NCI-H1092 treated with DMSO at 0.1 percent for 48 hours (cell line): ENCODE data around the gene ZNF236.
"Not testable (repeated sequence)": the region's sequence is repeated elsewhere in the genome, so short reads cannot be mapped to it uniquely, and the experiment has no call there.

Source experiments
- DNase-seq: peaks from one replicate; lab custom pipeline; 2025; lab: John Stamatoyannopoulos, UW

The ZNF236 gene

DNA sequence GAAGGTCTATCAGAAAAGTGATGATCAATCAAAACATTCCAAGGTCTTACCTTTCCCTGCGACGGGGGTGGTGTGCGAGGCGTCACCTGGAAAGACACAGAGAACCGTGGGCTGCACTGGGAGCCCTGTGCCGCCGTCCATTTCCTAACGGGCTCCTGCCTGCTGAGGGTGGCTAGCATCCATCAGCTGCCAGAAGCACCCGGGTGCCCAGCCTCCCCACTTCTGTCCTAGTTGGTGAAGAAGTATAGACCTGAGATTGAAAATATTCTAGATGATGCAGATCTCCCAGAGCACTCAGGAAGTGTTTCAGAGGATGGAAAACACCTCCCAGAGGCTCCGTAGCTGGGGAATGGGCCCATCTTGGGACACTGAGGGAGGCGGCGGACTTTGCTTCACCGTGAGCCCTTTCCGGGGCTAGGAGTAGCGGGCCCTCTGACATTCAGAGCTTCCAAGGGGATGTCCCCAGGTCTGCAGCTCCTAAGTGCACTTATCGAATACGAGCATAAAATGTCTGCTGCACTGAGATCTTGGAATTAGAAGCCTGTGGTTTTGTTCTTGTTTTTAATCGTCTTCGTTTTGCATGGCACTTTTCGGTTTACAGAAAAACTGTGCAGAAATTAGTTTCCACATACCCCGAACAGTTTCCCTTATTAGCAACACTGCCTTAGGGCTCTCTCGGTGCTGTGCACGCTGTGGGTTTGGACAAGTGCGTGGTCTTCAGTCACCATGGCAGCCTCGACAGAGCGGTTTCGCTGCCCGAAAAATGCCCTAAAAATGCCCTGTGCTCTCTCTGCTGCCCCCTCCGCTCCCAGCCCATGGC is 166.7 kb downstream of the ZNF236 start:
- DNase-seq = no peak

DNA sequence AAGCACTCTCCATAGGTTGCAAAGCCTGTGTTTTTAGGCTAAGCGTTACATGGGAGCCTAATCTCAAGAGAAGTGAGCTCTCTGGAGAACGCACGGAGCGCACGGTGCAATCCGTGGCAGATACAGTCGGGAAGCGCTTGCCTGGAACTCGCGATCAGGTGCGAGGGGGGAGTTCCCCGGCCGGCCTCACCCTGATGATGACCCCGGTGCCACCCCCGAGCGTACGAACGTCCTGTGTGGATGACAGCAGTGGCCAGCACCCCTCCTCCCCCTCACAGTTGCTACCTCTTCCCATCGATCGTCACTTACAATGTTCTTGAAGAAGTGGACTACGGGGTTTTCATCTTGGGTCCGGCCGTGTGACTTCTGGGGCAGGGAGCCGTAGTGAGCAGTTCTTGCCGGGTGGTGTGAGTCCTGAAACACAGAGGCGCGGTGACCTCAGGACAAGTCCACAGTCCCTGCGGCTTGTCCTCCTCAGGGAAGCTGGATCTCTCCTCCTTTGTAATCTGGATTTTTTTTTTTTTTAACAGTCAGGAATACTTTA is 167.4 kb downstream of the ZNF236 start:
- DNase-seq = no peak

DNA sequence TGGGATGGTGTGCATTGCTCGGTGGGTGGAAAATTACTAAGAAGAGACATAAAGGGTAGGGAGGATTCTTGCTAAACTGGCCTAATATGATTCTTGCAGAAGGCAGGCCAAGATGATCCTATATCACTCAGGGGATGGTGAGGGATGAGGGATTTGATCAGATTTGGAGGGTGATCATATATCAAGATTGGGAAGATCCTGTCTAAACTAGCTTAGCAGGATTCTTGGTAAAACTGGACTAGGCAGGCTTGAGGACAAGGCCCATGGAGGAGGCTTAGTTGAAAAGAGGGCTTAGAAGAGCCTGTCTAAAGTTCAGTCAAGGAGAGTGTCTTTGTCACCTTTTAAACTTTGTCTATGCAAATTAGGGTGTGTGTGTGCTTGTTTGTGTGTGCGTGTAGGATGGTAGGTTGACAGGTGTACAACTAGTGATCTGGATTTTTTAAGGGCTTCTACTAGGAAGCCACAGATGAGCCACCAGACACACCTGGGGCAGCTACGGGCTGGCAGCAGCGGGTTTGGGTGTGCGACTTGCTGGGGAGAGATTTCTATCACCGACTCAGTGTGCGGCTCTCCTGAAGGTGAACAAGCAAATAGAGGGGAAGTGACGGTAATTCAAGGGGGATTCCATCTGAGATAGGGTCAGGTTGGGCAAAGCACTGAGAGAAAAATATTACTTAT is 168.1 kb downstream of the ZNF236 start:
- DNase-seq = not testable (repeated sequence)

DNA sequence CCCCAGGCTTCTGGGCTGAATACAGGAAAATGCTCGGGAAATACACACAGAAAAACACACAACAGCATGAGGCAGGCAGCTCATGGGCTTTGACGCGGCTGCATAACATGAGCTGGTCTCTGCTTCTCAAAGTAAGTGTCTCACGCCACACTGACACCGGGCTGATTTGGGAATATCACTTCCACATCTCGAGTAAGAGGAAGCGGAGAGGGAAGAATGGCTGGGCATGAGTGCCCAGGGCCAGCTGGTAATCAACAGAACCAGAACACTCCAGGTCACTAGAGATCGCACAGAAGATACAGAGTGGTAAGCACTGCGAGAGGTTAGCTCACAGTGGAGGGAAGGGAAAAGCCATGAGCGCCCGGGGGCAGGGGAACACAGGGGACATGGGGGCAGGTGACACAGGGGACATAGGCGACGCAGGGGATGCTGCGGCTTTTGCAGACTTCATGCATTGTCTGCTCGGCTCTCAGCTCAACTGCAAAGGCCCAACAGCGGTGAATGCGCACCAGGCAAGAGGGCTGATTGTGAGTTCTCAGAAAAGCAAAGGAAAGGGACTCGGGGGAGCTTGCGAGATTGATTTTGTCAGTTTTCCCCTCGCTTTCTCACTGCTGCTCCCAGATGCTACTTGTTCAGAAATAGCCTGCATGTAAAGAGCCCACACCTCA is 168.8 kb downstream of the ZNF236 start:
- DNase-seq = no peak

DNA sequence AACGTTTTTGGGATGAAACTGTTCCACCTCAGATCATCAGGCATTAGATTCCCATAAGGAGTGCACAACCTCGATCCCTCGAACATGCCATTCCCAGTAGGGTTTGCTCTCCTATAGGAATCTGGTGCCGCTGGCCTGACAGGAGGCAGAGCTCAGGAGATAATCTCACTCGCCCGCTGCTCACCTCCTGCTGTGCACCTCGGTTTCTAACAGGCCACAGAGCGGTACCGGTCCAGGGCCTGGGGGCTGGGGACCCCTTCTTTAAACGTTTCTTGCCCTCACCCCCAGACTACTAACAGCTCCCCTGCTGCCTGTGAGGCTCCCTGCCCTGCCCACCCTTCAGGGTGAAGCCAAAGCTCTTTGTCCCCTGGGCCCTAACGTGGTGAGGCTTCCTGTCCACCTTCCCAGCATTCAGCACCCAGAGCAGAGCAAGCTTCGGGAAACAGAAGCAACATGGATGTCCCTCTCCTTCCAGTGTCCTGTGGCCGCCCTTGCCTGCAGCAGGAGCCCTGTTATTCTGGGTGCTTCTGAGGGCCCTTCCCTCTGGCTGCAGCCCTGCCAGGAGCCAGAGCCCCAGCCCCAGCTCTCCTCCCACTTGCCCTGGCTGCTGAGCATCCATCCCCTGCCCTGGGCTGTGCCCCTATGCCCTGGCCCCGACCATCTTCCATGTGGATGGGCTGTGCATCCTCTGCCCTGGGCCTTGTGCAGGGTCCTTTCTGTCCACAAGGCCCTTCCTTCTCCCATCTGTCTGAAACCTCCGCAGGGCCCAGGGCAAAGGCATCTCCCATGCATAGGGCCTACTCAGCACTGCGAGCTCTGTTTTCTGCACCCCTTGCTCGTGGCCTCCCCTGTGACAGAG is 170.1 kb downstream of the ZNF236 start:
- DNase-seq = no peak

DNA sequence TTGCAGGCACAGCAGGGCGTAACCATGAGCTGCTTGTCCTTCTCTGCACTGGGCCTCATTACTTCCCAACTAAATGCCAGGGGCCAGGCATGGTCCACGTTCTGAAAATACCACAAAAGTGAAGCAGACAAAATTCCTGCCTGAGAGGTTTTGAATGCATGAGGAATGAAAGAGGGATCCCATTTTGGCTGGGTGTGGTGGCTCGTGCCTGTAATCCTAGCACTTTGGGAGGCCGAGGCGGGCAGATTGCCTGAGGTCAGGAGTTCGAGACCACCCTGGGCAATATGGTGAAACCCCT is 170.7 kb downstream of the ZNF236 start:
- DNase-seq = no peak

DNA sequence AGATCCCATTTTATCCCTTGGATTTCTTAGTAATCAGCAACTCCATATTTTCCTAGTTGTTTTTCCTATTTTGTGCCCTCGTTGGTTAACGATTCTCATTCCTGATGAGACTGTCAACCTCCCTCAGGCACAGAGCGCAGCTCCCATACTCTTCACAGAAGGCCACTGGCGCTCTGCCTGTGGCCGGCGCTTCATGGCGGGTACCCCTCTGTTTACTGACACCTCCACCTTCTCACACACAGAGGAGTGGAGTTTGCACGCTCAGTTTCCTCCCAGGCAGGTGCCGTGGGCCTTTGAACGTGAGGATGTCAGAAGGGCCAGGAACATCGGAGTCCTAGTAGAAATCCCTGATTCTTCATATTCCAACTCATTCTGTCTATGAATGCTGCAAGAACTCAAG is 171.2 kb downstream of the ZNF236 start:
- no peak for DNase-seq

DNA sequence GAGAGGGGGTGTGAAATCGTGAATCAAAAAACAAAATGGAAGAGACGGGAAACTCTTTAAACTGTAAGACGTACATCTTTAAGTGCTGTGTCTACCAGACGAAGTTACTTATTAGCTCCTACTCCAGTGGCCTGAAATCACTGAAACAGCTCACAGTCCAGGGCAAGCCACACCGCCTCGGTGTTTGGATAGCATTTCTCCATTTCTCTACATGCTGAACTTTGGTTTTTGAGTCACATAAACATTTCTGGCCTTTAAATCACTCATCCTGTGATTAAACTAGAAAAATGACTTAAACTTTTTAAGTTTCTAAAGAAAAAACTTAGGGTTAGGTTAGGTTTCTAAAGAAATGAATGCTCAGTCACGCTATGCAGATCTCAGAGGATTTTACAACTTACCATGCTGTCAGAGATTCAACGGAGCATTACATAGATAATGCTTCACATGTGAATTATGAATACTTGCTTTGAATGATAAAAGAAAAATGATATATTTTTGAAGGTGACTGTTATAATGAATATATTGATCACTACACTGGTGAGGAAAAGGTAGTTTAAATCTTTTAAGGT is 171.8 kb downstream of the ZNF236 start:
- no peak for DNase-seq

DNA sequence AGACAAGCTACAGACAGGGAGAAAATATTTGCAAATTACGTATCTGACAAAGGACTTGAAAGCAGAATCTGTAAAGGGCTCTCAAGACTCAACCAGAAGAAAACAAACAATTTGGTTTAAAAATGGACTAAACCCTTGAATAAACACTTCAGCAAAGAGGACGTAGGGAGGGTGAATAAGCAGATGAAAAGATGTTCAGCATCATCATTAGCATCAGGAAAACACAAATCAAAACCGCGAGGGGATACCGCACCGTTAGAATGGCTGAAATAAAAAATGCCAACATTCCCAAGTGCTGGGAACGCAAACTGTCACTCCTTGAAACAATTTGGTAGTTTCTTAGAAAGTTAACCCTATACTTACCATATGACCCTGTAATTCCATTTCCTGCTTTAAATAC is 173.5 kb downstream of the ZNF236 start:
- DNase-seq = no peak

DNA sequence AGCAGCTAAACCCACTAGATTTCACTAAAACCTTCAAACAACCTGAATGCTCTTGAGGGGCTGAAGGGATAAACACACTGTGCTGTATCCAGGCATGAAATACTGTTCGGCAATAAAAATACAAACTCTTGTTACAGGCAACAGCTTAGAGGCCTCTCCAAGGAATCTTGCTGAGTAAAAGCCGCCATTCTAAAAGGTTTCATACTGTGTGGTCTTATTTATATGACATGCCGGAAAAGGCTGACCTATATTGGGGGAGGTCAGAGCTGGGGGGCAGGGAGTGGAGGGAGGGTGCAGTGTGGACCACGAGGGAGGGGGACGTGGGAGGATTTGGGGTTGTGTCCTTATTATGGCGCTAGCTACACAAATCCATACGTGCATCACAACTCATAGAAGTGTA is 174.1 kb downstream of the ZNF236 start:
- DNase-seq = no peak

DNA sequence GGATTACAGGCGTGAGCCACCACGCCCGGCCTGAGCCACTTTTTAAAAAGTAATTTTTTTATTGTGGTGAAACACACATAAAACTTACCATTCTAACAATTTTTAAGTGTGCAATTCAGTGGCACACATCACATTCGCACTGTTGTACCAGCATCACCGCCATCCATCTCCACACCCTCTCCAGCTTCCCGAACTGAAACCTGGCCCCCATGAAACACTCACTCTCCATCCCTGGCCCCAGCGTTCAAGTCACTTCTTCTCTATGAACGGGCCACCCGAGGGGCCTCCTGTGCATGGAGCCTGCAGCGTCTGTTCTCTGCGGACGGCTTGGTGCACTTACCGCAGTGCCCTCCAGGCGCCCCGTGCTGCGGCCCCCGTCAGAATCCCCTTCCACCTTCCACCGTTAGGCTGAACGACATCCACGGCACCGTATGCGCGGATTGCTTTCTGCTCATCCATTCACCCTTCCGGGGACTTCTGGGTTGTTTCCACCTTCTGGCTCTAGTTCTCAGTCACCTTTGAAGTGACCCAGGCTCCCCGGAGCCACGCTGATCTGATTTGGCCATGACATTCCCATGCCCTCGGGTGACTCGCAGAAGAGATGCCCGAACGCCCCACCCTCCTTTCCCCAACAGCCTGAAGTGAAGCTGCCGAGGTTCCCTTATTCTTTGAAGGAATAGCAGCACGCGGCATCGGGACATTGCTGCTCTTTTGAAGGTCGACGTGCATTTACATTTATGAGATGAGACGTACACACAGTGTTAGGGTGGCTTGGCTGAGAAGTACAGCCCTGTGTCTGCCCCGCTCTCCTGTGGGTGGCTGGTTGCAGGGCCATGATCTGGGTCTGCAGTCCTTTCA is 175.8 kb downstream of the ZNF236 start:
- no peak for DNase-seq

DNA sequence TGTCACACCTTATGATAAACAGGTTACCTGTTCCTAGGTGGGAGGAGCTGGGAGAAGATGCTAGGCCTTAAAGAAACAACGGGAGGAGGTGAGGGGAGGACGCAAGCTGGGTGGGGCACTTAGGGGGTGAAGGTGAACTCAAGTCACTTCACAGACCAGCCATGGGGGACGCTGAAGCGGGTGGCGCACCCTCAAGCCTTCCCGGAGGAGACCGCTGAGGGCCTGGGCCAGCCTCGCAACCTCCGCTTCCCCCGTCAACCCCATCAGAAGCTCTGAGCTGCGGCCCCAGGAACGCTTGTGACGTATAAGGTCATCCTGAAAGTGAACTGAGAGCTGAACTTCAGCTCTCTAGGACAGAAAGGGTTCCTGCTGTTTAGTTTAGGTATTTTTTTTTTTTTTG is 176.7 kb downstream of the ZNF236 start:
- no peak for DNase-seq

DNA sequence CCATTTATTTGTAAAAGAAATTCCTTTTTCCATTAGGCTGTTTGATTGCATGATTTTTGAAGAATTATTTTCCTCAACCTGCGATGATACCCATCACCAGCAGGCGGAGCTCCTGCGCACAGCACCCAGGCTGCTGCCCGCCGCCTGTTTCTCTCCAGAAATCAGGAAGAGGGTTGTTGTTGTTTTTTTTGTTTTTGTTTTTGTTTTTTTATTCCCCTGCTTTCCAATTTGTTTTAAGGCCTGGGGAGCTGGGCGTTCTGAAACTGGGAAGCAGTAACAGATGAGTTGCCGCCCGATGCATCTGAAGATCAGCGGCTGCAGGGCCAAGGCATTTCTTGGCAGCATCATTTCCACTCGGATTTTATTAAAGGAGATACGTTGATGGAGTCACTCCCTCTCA is 178.2 kb downstream of the ZNF236 start:
- DNase-seq = peak; percentile 37

DNA sequence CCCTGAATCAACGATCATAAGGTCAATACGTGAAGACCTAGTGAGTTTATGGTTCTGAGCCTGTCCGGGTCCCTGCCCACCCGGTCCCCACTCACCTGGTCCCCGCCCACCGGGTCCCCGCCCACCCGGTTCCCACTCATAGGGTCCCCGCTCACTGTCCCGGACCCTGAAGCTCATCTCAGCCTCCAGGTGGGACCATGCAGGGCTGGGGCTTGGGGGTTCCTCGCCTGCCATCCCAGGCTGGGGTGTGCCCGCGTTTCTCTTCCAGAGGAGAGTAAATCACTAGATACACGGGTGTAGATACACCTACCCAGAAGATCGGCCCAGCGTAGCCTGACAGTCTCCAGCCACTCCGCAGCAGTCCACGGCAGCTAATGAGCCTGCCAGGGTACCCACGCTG is 178.7 kb downstream of the ZNF236 start:
- no peak for DNase-seq

DNA sequence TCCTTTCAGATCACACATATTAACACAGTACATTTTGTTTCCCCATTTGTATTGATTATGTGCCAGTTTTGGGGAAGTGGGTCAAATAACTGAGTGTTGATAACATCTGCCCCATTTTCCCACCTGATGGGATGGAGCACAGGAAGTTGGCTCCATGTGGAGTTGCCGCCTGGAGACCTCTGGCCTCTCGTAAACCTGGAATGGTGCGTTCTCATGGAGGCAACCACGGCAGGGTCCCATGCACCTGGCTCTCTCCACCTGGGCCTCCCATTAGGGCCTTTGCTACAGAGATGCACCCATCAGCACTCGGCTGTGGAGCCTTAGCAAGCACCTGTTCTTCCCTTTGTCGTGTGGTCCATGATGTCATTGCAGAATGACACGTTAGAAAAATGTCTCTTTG is 179.6 kb downstream of the ZNF236 start:
- DNase-seq = no peak

DNA sequence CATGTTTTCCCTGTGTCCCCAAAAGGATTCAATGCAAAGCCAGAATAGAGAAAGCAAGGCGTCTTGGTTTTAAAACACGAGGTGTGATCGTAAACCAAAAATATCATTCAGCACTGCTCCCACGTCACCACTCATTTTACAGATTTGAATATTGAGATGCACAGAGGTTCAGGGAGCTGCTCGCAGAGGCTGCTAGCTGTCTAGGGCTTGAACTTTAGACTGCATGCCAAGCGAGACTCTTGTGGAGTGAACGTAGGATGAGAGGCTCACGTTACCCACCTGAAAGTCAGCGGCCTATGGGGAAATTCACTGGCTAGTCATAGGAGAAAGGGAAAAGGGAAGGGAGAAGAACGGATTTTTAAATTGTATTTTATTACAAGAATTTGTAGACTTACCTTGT is 180.1 kb downstream of the ZNF236 start:
- no peak for DNase-seq

DNA sequence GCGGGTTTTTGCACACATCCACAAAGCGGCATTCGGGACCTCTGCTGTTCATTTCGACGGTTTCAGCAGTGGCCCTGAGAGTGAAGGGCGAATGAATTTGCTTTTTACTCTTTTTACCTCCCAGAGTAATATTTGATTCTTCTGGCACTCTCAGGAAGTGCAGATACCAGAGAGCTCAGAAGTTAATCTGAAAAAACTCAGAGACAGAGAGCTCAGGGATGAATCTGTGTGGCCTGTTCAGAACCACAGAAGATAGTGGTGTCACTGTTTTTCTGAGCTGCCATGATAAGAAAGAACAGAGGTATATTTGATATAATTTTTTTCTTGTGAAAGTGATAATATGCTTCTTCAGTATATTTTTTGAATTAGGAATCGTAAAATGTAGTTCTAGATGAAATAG is 181.0 kb downstream of the ZNF236 start:
- no peak for DNase-seq

DNA sequence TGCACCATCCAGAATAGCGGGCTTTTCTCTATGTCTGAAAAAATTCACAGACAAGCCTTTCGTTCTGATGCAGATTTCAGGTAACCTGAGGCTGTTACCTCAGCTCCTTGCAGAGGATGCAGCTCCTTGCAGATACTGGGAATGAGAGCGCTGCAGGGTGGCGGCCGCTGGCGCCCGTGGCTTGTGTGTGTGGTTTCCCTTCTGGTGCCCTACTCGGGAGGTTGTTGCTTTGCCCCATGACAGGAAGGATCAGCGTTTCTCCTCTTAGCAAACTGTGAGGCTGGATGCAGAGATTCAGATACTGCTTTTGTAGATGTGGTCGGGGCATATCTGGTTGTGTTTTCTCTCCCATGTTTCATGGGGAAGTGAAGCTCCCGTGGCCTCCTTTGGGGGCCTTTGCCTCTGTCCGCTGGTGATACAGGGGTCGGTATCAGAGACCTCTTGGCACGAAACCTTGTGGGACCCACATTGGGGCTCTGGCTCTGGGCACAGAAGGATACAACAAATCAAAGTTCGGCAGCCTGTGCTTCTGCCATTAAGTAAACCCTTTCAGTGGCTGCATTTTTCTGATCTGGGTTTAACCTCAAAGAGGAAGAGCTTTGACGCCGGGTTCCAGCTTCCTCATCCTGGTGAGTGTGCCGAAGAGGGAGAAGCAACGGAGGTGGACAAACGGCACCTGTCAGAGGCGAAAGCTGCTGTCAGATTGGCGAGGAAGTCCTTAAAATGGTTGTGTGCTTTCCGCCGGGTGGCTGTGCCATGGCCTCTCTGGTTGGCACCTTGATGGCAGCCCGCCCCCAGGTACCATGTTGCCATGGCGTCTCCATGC is 182.4 kb downstream of the ZNF236 start:
- DNase-seq = no peak

DNA sequence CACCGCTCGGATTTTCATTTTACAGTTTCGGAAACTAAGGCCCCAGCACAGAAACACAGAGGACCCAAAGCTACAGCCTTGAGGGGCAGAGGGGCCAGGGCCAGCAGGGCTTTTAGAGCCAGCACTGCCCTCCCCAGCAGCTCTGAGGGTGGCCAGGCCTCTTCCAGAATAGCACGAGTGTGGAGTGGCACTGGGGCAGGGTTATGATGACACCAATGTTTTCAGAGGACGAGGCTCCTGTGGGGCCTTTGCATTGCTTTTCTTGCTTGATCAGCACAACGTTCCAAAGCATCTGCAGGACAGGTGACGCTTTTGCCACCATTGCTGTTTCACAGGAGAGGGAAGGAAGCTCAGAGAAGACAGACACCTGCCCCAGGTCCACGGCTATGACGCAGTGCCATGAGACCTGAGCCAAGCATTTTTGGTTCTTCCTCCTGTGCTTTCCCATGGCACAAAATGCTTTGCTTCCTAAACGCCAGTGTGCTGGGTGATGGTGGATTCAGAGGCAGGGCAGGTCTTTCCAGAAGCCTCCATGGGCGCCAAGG is 183.4 kb downstream of the ZNF236 start:
- DNase-seq = no peak
